Lower leg skin (tissue), 3 donors: ENCODE results near the gene SPNS2.

ENCODE experiments used
- CTCF ChIP-seq, 3 donors: fragments of 450-650 bp; IDR thresholded peaks; one replicate each; pipeline ENCODE4 v1.5.1; 2016; ENCODE audit warnings: antibody characterized with exemption in 3 of 3, mild to moderate bottlenecking in 3 of 3, moderate library complexity in 2 of 3
- POLR2A ChIP-seq, 2 donors: fragments of 450-650 bp; IDR thresholded peaks; one replicate each; pipeline ENCODE4 v1.6.1; 2016 to 2017; ENCODE audit warnings: antibody characterized with exemption in 2 of 2, mild to moderate bottlenecking in 1 of 2, moderate library complexity in 1 of 2

DNA sequence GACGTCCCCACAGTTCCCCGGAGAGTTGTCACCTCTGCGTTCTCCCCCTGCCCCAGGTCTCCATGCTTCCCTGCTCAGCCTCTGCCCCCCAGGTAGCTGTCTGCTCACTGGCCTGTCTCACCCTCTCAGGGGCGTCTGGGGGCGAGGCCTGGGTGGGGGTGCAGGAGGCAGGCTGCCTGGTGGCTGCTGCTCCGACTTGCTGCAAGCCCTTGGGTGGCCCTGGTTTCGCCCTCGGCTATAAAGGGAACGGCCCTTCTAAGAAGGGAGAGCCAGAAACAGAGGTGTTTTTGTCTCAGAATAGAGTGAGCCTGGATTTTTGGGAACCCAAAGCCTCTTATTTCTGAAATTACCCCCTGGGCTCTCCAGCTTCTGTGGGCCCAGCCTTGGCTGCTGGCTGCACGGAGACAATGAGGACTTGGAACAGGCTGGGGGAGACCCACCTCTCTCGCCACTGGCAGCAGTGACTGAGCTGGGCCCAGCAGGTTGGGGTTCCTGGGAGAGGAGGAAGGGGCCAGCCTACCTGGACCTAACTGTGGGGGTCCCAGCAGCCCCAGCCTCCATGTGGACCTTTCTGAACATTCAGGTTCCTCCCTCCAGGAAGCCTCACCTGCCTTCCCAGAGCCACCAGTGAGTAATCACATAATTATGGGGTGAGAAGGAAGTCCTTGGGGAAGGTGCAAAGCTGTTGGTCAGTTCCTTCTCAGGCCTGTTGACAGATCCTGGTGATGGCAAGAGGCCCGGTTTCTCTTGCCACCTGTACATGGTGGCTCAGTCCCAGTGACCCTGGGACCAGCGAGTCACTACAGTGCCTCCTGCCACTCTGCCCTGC is 15.5 kb upstream of the SPNS2 start:
- TF ChIP-seq CTCF (IDR thresholded peaks at IDR 0.05) (no peak), POLR2A (IDR thresholded peaks at IDR 0.05) (no peak)
